GM20000 (cell line): ENCODE data around the gene SYNDIG1L.

Source experiments
- DNase-seq: peaks from one replicate; pipeline ENCODE4 v3.0.0; 2012; ENCODE audit warnings: low spot score
- TF ChIP-seq, protein P1 (sequence below): IDR thresholded peaks from 2 replicates; pipeline ENCODE4 v1.5.1; 2012; ENCODE audit warnings: mild to moderate bottlenecking, control low read depth; ENCODE audit errors: extremely low read depth, missing control alignments

The SYNDIG1L gene

DNA sequence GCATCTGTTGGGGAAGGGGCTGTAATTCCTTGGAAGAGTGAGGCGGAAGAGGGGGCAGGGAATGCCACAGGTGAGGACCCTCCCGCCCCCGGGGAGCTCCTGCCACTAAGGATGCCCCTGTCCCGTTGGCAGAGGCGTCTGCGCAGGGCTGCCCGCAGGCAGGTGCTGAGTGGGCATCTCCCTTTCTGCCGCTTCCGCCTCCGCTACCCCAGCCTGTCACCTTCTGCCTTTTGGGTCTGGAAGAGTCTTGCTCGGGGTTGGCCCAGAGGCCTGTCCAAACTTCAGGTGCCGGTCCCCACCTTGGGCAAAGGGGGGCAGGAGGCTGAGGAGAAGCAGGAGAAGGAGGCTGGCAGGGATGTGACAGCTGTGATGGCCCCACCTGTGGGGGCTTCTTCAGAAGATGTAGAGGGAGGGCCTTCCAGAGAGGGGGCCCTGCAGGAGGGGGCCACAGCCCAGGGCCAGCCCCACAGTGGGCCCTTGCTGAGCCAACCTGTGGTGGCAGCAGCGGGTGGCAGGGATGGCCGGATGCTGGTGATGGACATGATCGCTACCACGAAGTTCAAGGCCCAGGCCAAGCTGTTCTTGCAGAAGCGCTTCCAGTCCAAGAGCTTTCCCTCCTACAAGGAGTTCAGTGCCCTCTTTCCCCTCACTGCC lies 67.7 kb downstream of the SYNDIG1L start:
- TF ChIP-seq, protein P1, sequence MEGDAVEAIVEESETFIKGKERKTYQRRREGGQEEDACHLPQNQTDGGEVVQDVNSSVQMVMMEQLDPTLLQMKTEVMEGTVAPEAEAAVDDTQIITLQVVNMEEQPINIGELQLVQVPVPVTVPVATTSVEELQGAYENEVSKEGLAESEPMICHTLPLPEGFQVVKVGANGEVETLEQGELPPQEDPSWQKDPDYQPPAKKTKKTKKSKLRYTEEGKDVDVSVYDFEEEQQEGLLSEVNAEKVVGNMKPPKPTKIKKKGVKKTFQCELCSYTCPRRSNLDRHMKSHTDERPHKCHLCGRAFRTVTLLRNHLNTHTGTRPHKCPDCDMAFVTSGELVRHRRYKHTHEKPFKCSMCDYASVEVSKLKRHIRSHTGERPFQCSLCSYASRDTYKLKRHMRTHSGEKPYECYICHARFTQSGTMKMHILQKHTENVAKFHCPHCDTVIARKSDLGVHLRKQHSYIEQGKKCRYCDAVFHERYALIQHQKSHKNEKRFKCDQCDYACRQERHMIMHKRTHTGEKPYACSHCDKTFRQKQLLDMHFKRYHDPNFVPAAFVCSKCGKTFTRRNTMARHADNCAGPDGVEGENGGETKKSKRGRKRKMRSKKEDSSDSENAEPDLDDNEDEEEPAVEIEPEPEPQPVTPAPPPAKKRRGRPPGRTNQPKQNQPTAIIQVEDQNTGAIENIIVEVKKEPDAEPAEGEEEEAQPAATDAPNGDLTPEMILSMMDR, result no peak

DNA sequence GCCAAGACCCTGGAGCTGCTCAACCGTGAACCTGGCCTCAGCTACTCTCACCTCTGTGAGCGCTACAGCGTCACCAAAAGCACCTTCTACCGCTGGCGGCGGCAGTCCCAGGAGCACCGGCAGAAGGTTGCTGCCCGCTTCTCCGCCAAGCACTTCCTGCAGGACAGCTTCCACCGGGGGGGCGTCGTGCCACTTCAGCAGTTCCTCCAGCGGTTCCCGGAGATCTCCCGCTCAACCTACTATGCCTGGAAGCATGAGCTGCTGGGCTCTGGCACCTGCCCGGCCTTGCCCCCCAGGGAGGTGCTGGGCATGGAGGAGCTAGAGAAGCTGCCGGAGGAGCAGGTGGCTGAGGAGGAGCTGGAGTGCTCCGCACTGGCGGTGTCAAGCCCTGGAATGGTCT lies 68.4 kb downstream of the SYNDIG1L start:
- DNase-seq, result no peak
- TF ChIP-seq, protein P1, result no peak

More for the DNA sequence above, 67.7 kb downstream of the SYNDIG1L start:
- no peak for DNase-seq

DNA sequence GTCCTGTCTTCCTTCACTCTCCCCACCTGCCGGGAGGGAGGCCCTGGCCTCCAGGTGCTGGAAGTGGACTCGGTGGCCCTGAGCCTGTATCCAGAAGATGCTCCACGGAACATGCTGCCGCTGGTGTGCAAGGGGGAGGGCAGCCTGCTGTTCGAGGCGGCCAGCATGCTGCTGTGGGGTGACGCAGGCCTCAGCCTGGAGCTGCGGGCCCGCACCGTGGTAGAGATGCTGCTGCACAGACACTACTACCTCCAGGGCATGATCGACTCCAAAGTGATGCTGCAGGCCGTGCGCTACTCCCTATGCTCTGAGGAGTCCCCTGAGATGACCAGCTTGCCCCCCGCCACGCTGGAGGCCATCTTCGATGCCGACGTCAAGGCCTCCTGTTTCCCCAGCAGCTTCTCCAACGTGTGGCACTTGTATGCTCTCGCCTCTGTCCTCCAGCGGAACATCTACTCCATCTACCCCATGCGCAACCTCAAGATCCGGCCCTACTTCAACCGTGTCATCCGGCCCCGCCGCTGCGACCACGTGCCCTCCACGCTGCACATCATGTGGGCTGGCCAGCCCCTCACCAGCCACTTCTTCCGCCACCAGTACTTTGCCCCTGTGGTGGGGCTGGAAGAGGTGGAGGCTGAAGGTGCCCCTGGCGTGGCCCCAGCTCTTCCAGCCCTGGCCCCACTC lies 69.0 kb downstream of the SYNDIG1L start:
- no peak for DNase-seq

More for the DNA sequence above, 69.0 kb downstream of the SYNDIG1L start:
- TF ChIP-seq, protein P1, result no peak
